Measurements from ENCODE around the gene TMEM108. TPM values are rescaled to one million over a fixed set of nuclear protein-coding genes. Genes with fewer than 3 reads are reported as not detected.

TMEM108 gene
- polyA plus RNA-seq, 3 donors, result not detected

DNA sequence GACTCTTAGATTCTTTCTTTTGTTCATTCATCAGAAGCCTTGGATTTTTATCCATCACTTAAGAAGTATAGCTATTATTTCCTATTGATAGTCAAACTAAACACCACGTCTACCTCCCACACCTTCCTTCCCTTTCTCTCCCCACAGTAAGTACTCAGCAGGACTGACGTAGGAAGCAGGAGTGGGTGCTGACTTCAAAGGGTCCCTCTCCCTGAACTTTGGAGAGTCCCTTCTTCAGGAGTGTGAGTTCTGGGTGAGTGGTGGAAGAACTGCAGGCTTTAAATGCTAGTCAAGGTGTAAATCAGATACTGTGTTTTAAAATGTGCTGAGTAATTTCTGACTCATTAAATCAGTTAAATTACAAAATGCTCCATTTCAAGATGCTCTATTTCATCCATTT lies 235.2 kb downstream of the TMEM108 start:
- H3K9me3 Mint-ChIP-seq, result peaks cover 0 to 2% (median 0%) of the 10 kb centered on the region in 7 donors
- H3K36me3 Mint-ChIP-seq, result no peaks in the 10 kb centered on the region
- WGBS (ENCODE audit: insufficient coverage), result no CpG with 5 or more reads among the region's 2 CpGs
- DNase-seq, result no peak
- no peak overlapping the region for H2AFZ ChIP-seq (ENCODE audit: insufficient read depth, low read depth, low read length, poor library complexity, severe bottlenecking)
- no peak overlapping the region for H3K4me2 ChIP-seq (replicated peaks; ENCODE audit: extremely low read depth, low read length, poor library complexity, severe bottlenecking)
- H3K79me2 ChIP-seq (ENCODE audit: insufficient read depth, low read length), result no peaks in the 10 kb centered on the region
- H3K27ac ChIP-seq (ENCODE audit: low read depth in 1 of 2, low read length in 2 of 2), result no peak overlapping the region
- no peak overlapping the region for H3K27ac Mint-ChIP-seq
- H3K4me1 Mint-ChIP-seq, result no peaks in the 10 kb centered on the region
- H3K27me3 Mint-ChIP-seq (ENCODE audit: low read depth in 3 of 3), result peaks cover 2 to 7% (median 3%) of the 10 kb centered on the region in 3 donors
- H3K36me3 ChIP-seq (replicated peaks in 1 of 2; ENCODE audit: control insufficient read depth in 1 of 2, insufficient read depth in 2 of 2, low read length in 2 of 2), result no peaks in the 10 kb centered on the region
- intact Hi-C loops (cut with micrococcal nuclease), result no loop called here
- no peaks in the 10 kb centered on the region for H4K20me1 ChIP-seq (ENCODE audit: insufficient read depth, low read length)
- TF ChIP-seq, protein P1, sequence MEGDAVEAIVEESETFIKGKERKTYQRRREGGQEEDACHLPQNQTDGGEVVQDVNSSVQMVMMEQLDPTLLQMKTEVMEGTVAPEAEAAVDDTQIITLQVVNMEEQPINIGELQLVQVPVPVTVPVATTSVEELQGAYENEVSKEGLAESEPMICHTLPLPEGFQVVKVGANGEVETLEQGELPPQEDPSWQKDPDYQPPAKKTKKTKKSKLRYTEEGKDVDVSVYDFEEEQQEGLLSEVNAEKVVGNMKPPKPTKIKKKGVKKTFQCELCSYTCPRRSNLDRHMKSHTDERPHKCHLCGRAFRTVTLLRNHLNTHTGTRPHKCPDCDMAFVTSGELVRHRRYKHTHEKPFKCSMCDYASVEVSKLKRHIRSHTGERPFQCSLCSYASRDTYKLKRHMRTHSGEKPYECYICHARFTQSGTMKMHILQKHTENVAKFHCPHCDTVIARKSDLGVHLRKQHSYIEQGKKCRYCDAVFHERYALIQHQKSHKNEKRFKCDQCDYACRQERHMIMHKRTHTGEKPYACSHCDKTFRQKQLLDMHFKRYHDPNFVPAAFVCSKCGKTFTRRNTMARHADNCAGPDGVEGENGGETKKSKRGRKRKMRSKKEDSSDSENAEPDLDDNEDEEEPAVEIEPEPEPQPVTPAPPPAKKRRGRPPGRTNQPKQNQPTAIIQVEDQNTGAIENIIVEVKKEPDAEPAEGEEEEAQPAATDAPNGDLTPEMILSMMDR (IDR thresholded peaks at IDR 0.05), result no peak
- no peaks in the 10 kb centered on the region for H3K9me3 ChIP-seq (replicated peaks in 1 of 2; ENCODE audit: control insufficient read depth in 1 of 2, insufficient read depth in 1 of 2, low read length in 2 of 2)
- H3K9ac ChIP-seq (ENCODE audit: insufficient read depth, low read length, poor library complexity, severe bottlenecking), result no peak overlapping the region
- no peaks in the 10 kb centered on the region for H3K4me1 ChIP-seq (ENCODE audit: control insufficient read depth in 1 of 2, insufficient read depth in 2 of 2, low read length in 2 of 2)
- H3K27me3 ChIP-seq (ENCODE audit: control insufficient read depth in 2 of 2, insufficient read depth in 2 of 2, low read length in 2 of 2), result no peaks in the 10 kb centered on the region
- no peak overlapping the region for H3K4me3 ChIP-seq (replicated peaks in 1 of 3; ENCODE audit: low read depth in 2 of 3, low read length in 3 of 3)
- H3K4me3 Mint-ChIP-seq, result no peak overlapping the region

DNA sequence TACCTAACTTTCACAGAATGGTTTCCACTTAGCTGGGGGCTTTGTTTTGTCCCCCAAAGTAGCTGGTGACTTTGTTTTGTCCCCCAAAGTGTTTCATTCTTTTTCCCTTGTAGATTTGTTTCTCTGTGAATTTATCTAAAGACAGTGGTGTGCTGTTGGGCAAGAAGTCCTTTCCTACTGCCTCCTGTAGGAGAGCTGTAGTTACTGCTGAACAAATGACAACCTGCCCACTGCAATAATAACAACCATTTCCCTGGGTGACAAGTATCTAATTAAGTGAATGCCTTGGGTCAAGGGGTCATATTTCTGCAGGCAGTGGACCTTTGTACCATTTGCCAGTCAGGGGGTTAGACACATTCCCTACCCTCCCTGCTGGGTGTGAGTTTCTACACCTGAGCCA lies 236.3 kb downstream of the TMEM108 start:
- Mint-ChIP-seq H3K9me3 (peaks cover 0 to 2% (median 0%) of the 10 kb centered on the region in 7 donors), H3K27ac (no peak overlapping the region), H3K27me3 (ENCODE audit: low read depth in 3 of 3) (peaks cover 2 to 7% (median 3%) of the 10 kb centered on the region in 3 donors), H3K36me3 (no peaks in the 10 kb centered on the region), H3K4me1 (no peaks in the 10 kb centered on the region), H3K4me3 (no peak overlapping the region)
- no peak overlapping the region for H3K27ac ChIP-seq (ENCODE audit: low read depth in 1 of 2, low read length in 2 of 2)
- no peak overlapping the region for H2AFZ ChIP-seq (ENCODE audit: insufficient read depth, low read depth, low read length, poor library complexity, severe bottlenecking)
- no peak for DNase-seq
- no peaks in the 10 kb centered on the region for H3K79me2 ChIP-seq (ENCODE audit: insufficient read depth, low read length)
- H3K27me3 ChIP-seq (ENCODE audit: control insufficient read depth in 2 of 2, insufficient read depth in 2 of 2, low read length in 2 of 2), result no peaks in the 10 kb centered on the region
- H3K36me3 ChIP-seq (replicated peaks in 1 of 2; ENCODE audit: control insufficient read depth in 1 of 2, insufficient read depth in 2 of 2, low read length in 2 of 2), result no peaks in the 10 kb centered on the region
- H3K9me3 ChIP-seq (replicated peaks in 1 of 2; ENCODE audit: control insufficient read depth in 1 of 2, insufficient read depth in 1 of 2, low read length in 2 of 2), result no peaks in the 10 kb centered on the region
- no peak overlapping the region for H3K9ac ChIP-seq (ENCODE audit: insufficient read depth, low read length, poor library complexity, severe bottlenecking)
- H3K4me2 ChIP-seq (replicated peaks; ENCODE audit: extremely low read depth, low read length, poor library complexity, severe bottlenecking), result no peak overlapping the region
- intact Hi-C loops (cut with micrococcal nuclease), result no loop called here
- TF ChIP-seq, protein P1 (IDR thresholded peaks at IDR 0.05), result no peak
- H3K4me3 ChIP-seq (replicated peaks in 1 of 3; ENCODE audit: low read depth in 2 of 3, low read length in 3 of 3), result no peak overlapping the region
- no peaks in the 10 kb centered on the region for H4K20me1 ChIP-seq (ENCODE audit: insufficient read depth, low read length)
- H3K4me1 ChIP-seq (ENCODE audit: control insufficient read depth in 1 of 2, insufficient read depth in 2 of 2, low read length in 2 of 2), result no peaks in the 10 kb centered on the region

Data from CD14-positive monocyte (primary cell).